A549 (cell line): ENCODE data around the gene NFIX. TPM values are rescaled to one million over a fixed set of nuclear protein-coding genes. Genes with fewer than 3 reads are reported as not detected.

Experiments used
- ATAC-seq, 2 experiments: fragments of 200-7000 bp in 1 of 2; fragments of >200 bp in 1 of 2; cut with Nextera tagmentation in 1 of 2; cut with Tn5 transposase in 1 of 2; 3 replicates each; pipeline versions ENCODE4 v1.8.0 to v1.9.1; 2018 to 2020; ENCODE audit warnings: mild to moderate bottlenecking in 1 of 2, moderate library complexity in 1 of 2
- CTCF ChIA-PET: fragments of 300-600 bp; sonication (Branson Sonifier 250); formaldehyde crosslinking; extraction: SDS; loops from one replicate; lab custom pipeline; 2021; ENCODE audit warnings: antibody characterized with exemption, inconsistent platforms; lab: Yijun Ruan, JAX
- POLR2A ChIA-PET: fragments of 350-600 bp; formaldehyde crosslinking; extraction: SDS; loops from one replicate; lab custom pipeline; 2021; ENCODE audit warnings: antibody characterized with exemption, inconsistent platforms; lab: Yijun Ruan, JAX
- DNase-seq, 2 experiments: peaks; one replicate each; pipeline versions ENCODE4 v3.0.0 to v3.0.0-alpha.2; 2011 to 2016; ENCODE audit warnings: low read depth in 1 of 2, low spot score in 1 of 2
- FAIRE-seq: peaks from 2 replicates; lab custom pipeline; 2011; peaks lifted over from hg19 to GRCh38; lab: Jason Lieb, UNC
- H3K27ac ChIP-seq, 2 experiments: fragments of >200 bp; sonication (Bioruptor Twin); formaldehyde crosslinking; 3 replicates each; pipeline ENCODE4 v1.5.1; 2016 to 2017
- H3K4me1 ChIP-seq: fragments of >200 bp; sonication (Bioruptor Twin); formaldehyde crosslinking; 3 replicates; pipeline ENCODE4 v1.6.1; 2016
- H3K4me2 ChIP-seq: fragments of >200 bp; sonication (Bioruptor Twin); formaldehyde crosslinking; 3 replicates; pipeline ENCODE4 v1.6.1; 2016
- H3K4me3 ChIP-seq: fragments of >200 bp; sonication (Bioruptor Twin); formaldehyde crosslinking; 3 replicates; pipeline ENCODE4 v1.5.1; 2016
- H3K9me3 ChIP-seq: fragments of >200 bp; sonication (Bioruptor Twin); formaldehyde crosslinking; 3 replicates; pipeline ENCODE4 v1.6.1; 2016
- BHLHE40 ChIP-seq: IDR thresholded peaks from 2 replicates; pipeline ENCODE4 v1.6.1; 2012; ENCODE audit warnings: low read depth, low read length, inconsistent platforms
- CBX8 ChIP-seq: fragments of 200-600 bp; sonication (generic); IDR thresholded peaks from 2 replicates; pipeline ENCODE4 v1.6.1; 2016
- CTCF ChIP-seq: fragments of >200 bp; sonication (Bioruptor Twin); formaldehyde crosslinking; IDR thresholded peaks from 3 replicates; pipeline ENCODE4 v1.5.1; 2016
- EHF ChIP-seq: fragments of 250-450 bp; sonication (Bioruptor Pico); IDR thresholded peaks from 2 replicates; pipeline ENCODE4 v1.5.0; 2020; ENCODE audit warnings: mild to moderate bottlenecking
- ELK1 ChIP-seq: fragments of 150-350 bp; IDR thresholded peaks from 2 replicates; pipeline ENCODE4 v1.6.1; 2014; ENCODE audit warnings: low read depth, mild to moderate bottlenecking, low read length
- EP300 ChIP-seq, 2 experiments: fragments of >200 bp; sonication (Bioruptor Twin); formaldehyde crosslinking; IDR thresholded peaks; 2 replicates in 1 of 2; 3 replicates in 1 of 2; pipeline ENCODE4 v1.6.1; 2016 to 2017
- FOSB ChIP-seq: fragments of 250-450 bp; sonication (Bioruptor Pico); IDR thresholded peaks from 2 replicates; pipeline ENCODE4 v1.5.0; 2020; ENCODE audit warnings: mild to moderate bottlenecking, moderate library complexity
- FOSL2 ChIP-seq, 2 experiments: fragments of 450-650 bp in 1 of 2; fragments of >200 bp in 1 of 2; sonication (Bioruptor Twin) in 1 of 2; formaldehyde crosslinking; IDR thresholded peaks; 2 replicates each; pipeline versions ENCODE4 v1.5.0 to v1.6.1; 2016 to 2020; ENCODE audit warnings: mild to moderate bottlenecking in 1 of 2, moderate library complexity in 1 of 2
- FOXS1 ChIP-seq: fragments of 250-450 bp; sonication (Bioruptor Pico); IDR thresholded peaks from 2 replicates; pipeline ENCODE4 v1.5.0; 2020; ENCODE audit warnings: mild to moderate bottlenecking, moderate library complexity
- GATA3 ChIP-seq: IDR thresholded peaks from 2 replicates; pipeline ENCODE4 v1.6.1; 2012; ENCODE audit warnings: borderline replicate concordance
- HES2 ChIP-seq: fragments of >200 bp; sonication (Bioruptor Twin); formaldehyde crosslinking; IDR thresholded peaks from 2 replicates; pipeline ENCODE4 v1.6.1; 2016
- HMGXB4 ChIP-seq: fragments of 250-450 bp; sonication (Bioruptor Pico); IDR thresholded peaks from 2 replicates; pipeline ENCODE4 v1.5.0; 2021; ENCODE audit warnings: mild to moderate bottlenecking, moderate library complexity, borderline replicate concordance
- HOXA7 ChIP-seq: fragments of 250-450 bp; sonication (Bioruptor Pico); IDR thresholded peaks from 2 replicates; pipeline ENCODE4 v1.5.0; 2020; ENCODE audit warnings: mild to moderate bottlenecking, moderate library complexity
- JUN ChIP-seq, 2 experiments: fragments of >200 bp; sonication (Bioruptor Twin); formaldehyde crosslinking; IDR thresholded peaks; 2 replicates in 1 of 2; 3 replicates in 1 of 2; pipeline ENCODE4 v1.6.1; 2016 to 2017
- MAFK ChIP-seq: fragments of 450-650 bp; IDR thresholded peaks from 2 replicates; pipeline ENCODE4 v1.6.1; 2014; ENCODE audit not compliant: partially characterized antibody
- MAX ChIP-seq: IDR thresholded peaks from 2 replicates; pipeline ENCODE4 v1.6.1; 2012
- MAZ ChIP-seq: fragments of 150-350 bp; IDR thresholded peaks from 2 replicates; pipeline ENCODE4 v1.6.1; 2014; ENCODE audit warnings: antibody characterized with exemption, low read depth, low read length, borderline replicate concordance
- PBX3 ChIP-seq: IDR thresholded peaks from 2 replicates; pipeline ENCODE4 v1.6.1; 2012
- PHF8 ChIP-seq: fragments of 200-600 bp; sonication (generic); IDR thresholded peaks from 2 replicates; pipeline ENCODE4 v1.6.1; 2016; ENCODE audit warnings: low read depth, mild to moderate bottlenecking, antibody characterized with exemption, moderate library complexity, borderline replicate concordance
- POLR2A ChIP-seq: IDR thresholded peaks from 2 replicates; pipeline ENCODE4 v1.6.1; 2012; ENCODE audit warnings: mild to moderate bottlenecking, low read length
- TFCP2L1 ChIP-seq: fragments of 250-450 bp; sonication (Bioruptor Pico); IDR thresholded peaks from 2 replicates; pipeline ENCODE4 v1.5.0; 2021; ENCODE audit warnings: mild to moderate bottlenecking
- TP53 ChIP-seq: fragments of 250-450 bp; sonication (Bioruptor Pico); IDR thresholded peaks from 2 replicates; pipeline ENCODE4 v1.5.0; 2021; ENCODE audit warnings: mild to moderate bottlenecking, moderate library complexity
- USF2 ChIP-seq: fragments of 450-650 bp; IDR thresholded peaks from 2 replicates; pipeline ENCODE4 v1.6.1; 2014; ENCODE audit warnings: antibody characterized with exemption
- WGBS: methylation state at CpG from one replicate; pipeline ENCODE4 v1.1.6; 2017; ENCODE audit errors: missing lambda C conversion rate; 5-methylcytosine and 5-hydroxymethylcytosine counted together
- polyA plus RNA-seq, 4 experiments: library from polyadenylated mRNA; depleted of rRNA in 3 of 4; stranded (reverse); fragments of >200 nt; fragmentation: RNase III in 1 of 4; extraction: RNeasy Plus Mini Kit Qiagen cat#74134 plus additional on column Dnase treatment in 1 of 4; gene quantifications; 2 replicates in 3 of 4; 3 replicates in 1 of 4; pipeline ENCODE4 v1.2.3, GENCODE V29; 2011 to 2017

NFIX gene
- polyA plus RNA-seq, 2 of the 4 experiments (the other 2 are of a cell fraction) = 0.52 to 3.0 TPM

- CTCF ChIA-PET = interaction anchor here (0.5 to 1.4 kb wide), 6 partner anchors 10 to 130 kb away, joined by 3 to 5 read pairs (median 4); no protein-coding TSS in a partner anchor
- POLR2A ChIA-PET = no interaction called here
- H3K9me3 ChIP-seq = no peaks in the 10 kb centered on the region
- ATAC-seq = no peak
- WGBS = 83% methylated on average over 15 of the region's 15 CpGs
- no peak for FAIRE-seq
- no peak overlapping the region for H3K4me2 ChIP-seq
- TF ChIP-seq USF2 = no peak
- no peak for TF ChIP-seq FOXS1 (CRISPR knock-in tag)
- TF ChIP-seq JUN (IDR thresholded peaks at IDR 0.05) = no peak
- no peak for TF ChIP-seq TP53 (CRISPR knock-in tag)
- no peak for TF ChIP-seq HOXA7 (CRISPR knock-in tag)
- TF ChIP-seq FOSB (CRISPR knock-in tag) = no peak
- no peak for TF ChIP-seq FOSL2 (IDR thresholded peaks at IDR 0.05)
- no peak for TF ChIP-seq FOSL2 (CRISPR knock-in tag; IDR thresholded peaks at IDR 0.05)
- no peak for TF ChIP-seq PHF8
- TF ChIP-seq TFCP2L1 (CRISPR knock-in tag) = no peak
- TF ChIP-seq GATA3 = no peak
- TF ChIP-seq MAX = no peak
- TF ChIP-seq ELK1 = no peak
- no peak for TF ChIP-seq CBX8
- no peak for TF ChIP-seq EHF
- TF ChIP-seq MAZ = no peak
- TF ChIP-seq, all 56 proteins: peak for 0
- Histone ChIP-seq H3K4me1 (no peaks in the 10 kb centered on the region), H3K27ac (no peak overlapping the region), H3K4me3 (no peak overlapping the region)
- no peak for DNase-seq
Observed at GRCh38 chr19:13003081-13003480, 7.8 kb downstream of the NFIX start.

- no peak for FAIRE-seq
- DNase-seq = no peak
- H3K4me3 ChIP-seq = no peak overlapping the region
- POLR2A ChIA-PET = no interaction called here
- no peak for ATAC-seq
- no peaks in the 10 kb centered on the region for H3K9me3 ChIP-seq
- 93% methylated on average over 5 of the region's 7 CpGs for WGBS
- TF ChIP-seq BHLHE40 = no peak
- no peak for TF ChIP-seq TFCP2L1 (CRISPR knock-in tag)
- TF ChIP-seq POLR2A = no peak
- no peak for TF ChIP-seq HES2
- TF ChIP-seq ELK1 = no peak
- no peak for TF ChIP-seq EP300 (IDR thresholded peaks at IDR 0.05)
- TF ChIP-seq MAFK = no peak
- no peak for TF ChIP-seq CTCF
- no peak for TF ChIP-seq HOXA7 (CRISPR knock-in tag)
- no peak for TF ChIP-seq HMGXB4
- TF ChIP-seq PBX3 = no peak
- CTCF ChIA-PET = interaction anchor here (1.1 to 2.7 kb wide), 3 partner anchors 30 to 57 kb away, joined by 3 to 18 read pairs (median 7); no protein-coding TSS in a partner anchor
- no peaks in the 10 kb centered on the region for H3K4me1 ChIP-seq
- H3K27ac ChIP-seq = no peak overlapping the region
- no peak overlapping the region for H3K4me2 ChIP-seq
Observed at GRCh38 chr19:13004273-13004672, 9.0 kb downstream of the NFIX start.
